ENCODE results near the gene TMED7.

DNA sequence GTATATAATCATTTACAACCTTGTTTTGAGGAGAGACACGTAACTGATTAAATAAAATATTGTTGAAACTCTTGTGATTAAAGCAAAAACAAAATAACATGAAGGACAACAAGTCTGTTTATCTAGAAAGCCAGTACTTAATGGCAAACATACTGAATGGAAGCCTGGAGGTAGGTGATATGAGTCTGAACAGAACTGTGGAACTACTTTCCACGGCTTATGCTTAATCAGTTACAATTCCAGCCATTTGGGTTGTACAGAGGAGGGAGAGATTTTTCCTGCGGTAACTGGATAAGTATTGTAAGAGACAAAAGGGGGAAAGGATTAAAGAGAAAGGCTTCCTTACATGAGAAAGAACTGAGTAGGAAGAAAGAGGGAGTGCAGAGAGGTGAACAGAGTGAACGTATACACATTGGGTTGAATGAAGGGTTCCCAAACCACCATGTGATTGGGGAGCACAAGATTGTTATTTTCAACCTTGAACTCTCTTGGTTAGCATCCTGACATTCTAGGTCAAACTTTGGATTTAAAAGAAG, 4.4 kb downstream of the TMED7 start:
- TF ChIP-seq RFX5 (IDR thresholded peaks at IDR 0.05; ENCODE audit: low read depth, low read length) (no peak), CHD1 (IDR thresholded peaks at IDR 0.05; ENCODE audit: low read depth, low read length) (no peak), MAFK (IDR thresholded peaks at IDR 0.05; ENCODE audit: low read depth, low read length) (no peak), POLR2A (IDR thresholded peaks at IDR 0.05; ENCODE audit: low read depth, low read length) (no peak), MAZ (IDR thresholded peaks at IDR 0.05; ENCODE audit: borderline replicate concordance, low read depth, low read length) (no peak), NFE2L2 (IDR thresholded peaks at IDR 0.05; ENCODE audit: low read depth, low read length) (no peak), SMC3 (IDR thresholded peaks at IDR 0.05; ENCODE audit: low read depth, low read length) (no peak), MXI1 (IDR thresholded peaks at IDR 0.05; ENCODE audit: borderline replicate concordance, low read depth, low read length) (no peak), RAD21 (IDR thresholded peaks at IDR 0.05; ENCODE audit: low read length) (no peak)
- TF ChIP-seq, protein P1, sequence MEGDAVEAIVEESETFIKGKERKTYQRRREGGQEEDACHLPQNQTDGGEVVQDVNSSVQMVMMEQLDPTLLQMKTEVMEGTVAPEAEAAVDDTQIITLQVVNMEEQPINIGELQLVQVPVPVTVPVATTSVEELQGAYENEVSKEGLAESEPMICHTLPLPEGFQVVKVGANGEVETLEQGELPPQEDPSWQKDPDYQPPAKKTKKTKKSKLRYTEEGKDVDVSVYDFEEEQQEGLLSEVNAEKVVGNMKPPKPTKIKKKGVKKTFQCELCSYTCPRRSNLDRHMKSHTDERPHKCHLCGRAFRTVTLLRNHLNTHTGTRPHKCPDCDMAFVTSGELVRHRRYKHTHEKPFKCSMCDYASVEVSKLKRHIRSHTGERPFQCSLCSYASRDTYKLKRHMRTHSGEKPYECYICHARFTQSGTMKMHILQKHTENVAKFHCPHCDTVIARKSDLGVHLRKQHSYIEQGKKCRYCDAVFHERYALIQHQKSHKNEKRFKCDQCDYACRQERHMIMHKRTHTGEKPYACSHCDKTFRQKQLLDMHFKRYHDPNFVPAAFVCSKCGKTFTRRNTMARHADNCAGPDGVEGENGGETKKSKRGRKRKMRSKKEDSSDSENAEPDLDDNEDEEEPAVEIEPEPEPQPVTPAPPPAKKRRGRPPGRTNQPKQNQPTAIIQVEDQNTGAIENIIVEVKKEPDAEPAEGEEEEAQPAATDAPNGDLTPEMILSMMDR (conservative IDR thresholded peaks at IDR 0.05; ENCODE audit: low read depth, low read length): no peak
- TF ChIP-seq, protein P2, sequence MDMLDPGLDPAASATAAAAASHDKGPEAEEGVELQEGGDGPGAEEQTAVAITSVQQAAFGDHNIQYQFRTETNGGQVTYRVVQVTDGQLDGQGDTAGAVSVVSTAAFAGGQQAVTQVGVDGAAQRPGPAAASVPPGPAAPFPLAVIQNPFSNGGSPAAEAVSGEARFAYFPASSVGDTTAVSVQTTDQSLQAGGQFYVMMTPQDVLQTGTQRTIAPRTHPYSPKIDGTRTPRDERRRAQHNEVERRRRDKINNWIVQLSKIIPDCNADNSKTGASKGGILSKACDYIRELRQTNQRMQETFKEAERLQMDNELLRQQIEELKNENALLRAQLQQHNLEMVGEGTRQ (IDR thresholded peaks at IDR 0.05; ENCODE audit: low read depth, low read length): no peak
